HG03432 (cell line): ENCODE measurements around the gene TMEM163.
"Not testable (repeated sequence)": the region's sequence is repeated elsewhere in the genome, so short reads cannot be mapped to it uniquely, and the experiment has no call there.

Experiments
- ATAC-seq: cut with Tn5 transposase; IDR thresholded peaks from one replicate; pipeline ENCODE4 v1.9.1; 2021; ENCODE audit warnings: mild to moderate bottlenecking, moderate library complexity; ENCODE audit not compliant: unreplicated experiment

The TMEM163 gene

DNA sequence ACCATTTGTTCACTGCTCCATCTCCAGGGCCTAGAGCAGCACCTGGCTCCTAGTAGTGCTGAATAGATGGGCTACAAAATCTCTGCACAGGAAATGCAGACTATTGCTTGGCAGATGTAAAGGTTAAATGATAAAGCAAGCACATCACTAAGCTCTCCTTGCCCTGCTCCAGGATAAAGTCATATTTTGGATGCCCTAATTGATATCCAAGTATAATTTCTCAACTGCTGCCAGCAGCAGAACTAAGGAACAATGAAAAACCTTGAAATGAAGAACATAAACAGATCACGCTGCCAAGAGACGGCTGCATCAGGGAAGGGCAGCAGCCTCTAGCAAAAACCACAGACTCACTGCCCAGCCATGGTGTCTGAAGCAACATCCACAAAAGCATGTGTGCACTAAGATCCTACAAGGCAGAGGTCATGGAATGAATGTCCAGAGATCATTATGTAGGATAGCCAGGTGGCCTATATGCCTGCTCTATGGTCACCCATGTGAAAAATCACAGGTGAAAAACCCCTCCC, 134.7 kb downstream of the TMEM163 start:
- ATAC-seq, result no peak

- no peak for ATAC-seq
These were observed 135.3 kb downstream of the TMEM163 start for GRCh38 chr2:134583462-134583861.

DNA sequence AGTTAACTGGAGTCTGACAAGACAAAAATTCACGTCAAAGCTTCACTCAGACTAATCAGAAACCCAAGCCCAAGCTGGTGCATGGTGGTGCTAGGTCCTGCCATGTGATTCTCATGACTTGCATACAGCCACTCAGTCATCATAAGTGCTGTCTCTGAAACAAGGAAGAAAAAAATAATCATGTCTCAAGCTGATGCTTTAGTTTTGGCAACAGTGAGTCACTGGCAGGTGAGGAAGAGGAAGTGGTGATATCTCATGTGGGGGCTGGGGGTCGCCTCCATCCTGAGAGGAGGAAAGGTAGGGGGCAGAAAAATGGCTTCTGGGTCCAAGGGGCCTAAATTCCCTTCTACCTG, 136.3 kb downstream of the TMEM163 start:
- ATAC-seq, result no peak

DNA sequence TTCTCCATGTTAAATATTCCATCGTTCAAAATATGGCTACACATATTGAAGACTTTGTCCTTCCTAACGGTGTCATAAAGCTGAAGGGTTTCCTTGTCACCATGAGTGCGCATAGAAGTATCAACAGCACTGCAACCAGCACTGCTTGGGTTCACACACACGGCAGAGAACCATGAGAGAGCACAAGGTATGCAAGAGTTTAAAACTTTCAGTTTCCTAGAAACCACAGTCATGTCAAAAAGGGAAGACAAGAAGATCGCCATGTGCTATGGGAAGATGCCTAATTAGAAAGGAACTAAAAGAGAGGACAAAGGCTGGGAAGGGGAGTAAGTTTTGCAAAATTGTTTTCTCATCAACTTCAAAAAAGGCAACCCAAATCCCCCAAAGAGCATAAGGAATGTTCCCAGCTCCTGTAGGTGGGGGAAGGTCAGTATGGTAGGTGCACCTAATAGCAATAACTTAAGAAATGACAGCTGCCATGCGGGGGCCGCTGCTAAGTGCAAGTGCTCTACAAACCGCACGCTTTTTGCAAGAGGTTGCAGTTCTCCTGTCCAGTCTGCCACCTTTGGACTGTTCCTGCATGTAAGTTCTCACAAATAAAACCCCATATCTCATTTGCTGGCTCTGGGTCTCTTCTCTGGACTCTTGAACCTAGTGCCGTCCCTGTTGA, 136.8 kb downstream of the TMEM163 start:
- peak; percentile 54 for ATAC-seq

DNA sequence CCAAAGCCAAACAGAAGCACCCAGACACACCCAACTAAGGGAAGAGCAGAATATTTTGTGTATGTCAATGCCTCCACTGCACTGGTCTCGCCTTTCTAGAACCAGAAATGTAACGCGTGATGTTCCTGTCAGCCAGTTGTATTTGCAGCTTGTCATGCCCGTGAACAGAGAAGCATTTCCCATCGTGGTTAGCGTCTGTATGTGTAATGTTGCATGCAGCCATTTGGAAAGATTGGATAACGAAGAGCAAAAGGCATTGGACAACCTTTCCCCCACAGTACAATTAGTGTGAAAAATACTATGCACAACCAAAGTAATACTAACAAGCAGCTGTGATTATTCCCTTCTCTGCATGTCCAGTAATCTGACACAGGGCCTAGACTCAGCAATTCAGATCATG, 140.5 kb downstream of the TMEM163 start:
- no peak for ATAC-seq

GRCh38 chr2:134576478-134576877, 142.3 kb downstream of the TMEM163 start:
- ATAC-seq, result no peak

DNA sequence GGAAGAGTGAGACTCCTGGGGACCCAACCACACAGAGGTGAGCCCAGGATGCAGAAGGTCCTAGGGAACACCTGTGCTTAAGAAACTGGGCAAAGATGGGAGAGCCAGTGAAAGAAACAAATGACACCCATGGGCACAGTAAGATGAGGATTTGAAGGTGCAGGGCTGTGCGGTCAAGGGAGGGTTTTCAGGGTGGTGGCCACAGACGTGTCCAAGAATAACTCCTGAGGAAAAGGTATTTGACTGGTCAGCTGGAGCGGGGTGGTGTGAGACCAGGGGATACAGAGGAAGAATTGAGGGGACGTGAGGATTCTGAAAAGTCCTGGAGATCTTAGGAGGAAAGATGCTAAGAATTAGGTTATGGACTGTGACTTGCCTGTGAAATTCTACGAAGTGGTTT, 142.9 kb downstream of the TMEM163 start:
- no peak for ATAC-seq

GRCh38 chr2:134574611-134575330, 144.0 kb downstream of the TMEM163 start:
- no peak for ATAC-seq

GRCh38 chr2:134573724-134574123, 145.1 kb downstream of the TMEM163 start:
- ATAC-seq, result no peak

DNA sequence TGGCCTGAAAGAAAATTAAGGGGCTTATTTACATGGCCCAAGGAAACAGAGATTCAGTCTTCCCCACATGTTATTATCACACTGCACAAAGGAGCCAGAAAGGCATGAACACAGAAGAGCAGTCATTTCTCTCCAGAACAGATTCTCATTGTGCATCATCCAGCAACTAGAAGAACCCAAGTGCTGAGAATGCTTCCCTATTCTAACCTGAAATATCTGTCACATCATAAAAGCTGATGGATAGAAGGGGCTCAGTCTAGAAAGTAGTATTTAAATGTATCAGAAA, 145.8 kb downstream of the TMEM163 start:
- no peak for ATAC-seq

DNA sequence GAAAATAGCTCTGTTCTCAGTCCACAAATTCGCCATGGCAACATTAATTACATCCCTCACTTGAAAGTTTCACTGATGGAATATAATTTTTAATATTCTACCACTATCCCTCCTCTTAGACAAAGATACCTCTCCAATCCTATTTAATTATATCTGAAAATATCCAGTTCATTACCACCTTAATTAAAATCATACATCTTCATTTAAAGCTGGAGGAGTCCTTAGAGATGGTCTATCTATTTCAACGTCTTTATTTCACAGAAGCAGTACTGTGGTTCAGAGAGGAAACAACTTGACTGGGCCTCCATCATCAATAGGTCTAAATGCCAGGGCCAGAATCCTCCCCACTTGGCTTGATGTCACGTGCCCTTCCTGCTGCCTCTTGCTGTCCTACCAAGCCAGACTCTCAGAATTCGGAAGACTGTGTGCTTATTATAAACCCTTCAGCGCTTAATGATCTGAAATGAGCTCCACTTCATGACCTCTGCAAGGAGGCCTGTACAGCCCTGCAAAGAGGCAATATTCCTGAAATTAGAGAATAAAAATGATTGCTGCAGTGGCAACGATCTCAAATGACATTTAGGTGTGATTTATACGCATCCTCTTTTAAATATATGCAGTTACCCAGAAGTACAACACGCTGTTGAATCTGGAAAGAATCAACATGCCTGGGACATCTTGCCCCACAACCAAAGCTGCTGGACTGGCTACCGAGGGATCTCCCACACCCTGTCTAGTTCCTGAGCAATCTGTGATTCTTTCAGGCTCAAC, 146.3 kb downstream of the TMEM163 start:
- no peak for ATAC-seq

GRCh38 chr2:134570676-134571075, 148.1 kb downstream of the TMEM163 start:
- ATAC-seq, result no peak

DNA sequence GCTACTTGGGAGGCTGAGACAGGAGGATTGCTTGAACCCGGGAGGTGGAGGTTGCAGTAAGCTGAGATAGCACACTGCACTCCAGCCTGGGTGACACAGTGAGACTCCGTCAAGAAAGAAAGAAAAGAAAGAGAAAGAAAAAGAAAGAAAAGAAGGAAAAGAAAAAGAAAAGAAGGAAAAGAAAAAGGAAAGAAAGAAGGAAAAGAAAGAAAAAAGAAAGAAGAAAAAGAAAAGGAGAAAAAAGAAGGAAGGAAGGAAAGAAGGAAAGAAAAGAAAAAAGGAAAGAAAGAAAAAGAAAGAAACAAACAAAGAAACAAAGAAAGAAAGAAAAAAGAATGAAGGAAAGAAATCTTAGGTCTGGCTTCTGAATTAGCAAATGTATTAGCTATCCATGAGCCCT, 150.4 kb downstream of the TMEM163 start:
- ATAC-seq, result no peak

DNA sequence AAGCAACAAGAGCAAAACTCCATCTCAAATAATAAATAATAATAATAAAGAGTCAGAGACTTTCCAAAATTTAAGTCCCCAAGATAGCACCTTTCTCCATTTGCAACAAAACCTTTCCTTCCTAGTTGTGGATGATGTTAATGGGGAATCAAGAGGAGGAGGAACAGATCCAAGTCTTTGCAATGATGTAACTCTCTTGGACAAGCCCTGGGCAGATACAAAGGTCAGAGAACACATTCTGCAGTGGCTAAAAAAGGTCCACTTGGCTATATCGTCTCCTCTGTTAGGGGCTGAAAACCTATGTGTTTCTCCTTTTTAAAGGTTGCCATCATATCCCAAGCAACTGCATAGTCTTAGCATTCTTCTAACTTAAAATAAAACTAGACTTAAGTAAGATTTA, 151.1 kb downstream of the TMEM163 start:
- no peak for ATAC-seq

DNA sequence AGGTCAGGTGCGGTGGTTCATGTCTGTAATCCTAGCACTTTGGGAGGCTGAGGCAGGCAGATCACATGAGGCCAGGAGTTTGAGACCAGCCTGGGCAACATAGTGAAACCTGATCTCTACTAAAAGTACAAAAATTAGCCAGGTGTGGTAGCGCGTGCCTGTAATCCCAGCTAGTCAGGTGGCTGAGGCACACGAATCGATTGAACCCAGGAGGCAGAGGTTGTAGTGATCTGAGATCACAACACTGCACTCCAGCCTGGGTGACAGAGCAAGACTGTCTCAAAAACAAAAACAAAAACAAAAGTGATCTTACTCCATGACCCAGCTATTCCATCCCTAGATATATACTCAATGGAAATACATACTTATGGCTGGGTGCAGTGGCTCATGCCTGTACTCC, 153.8 kb downstream of the TMEM163 start:
- ATAC-seq, result not testable (repeated sequence)

- ATAC-seq, result no peak
These were observed 154.3 kb downstream of the TMEM163 start for GRCh38 chr2:134564549-134564948.

- no peak for ATAC-seq
These were observed 160.5 kb downstream of the TMEM163 start for GRCh38 chr2:134558208-134558830.

DNA sequence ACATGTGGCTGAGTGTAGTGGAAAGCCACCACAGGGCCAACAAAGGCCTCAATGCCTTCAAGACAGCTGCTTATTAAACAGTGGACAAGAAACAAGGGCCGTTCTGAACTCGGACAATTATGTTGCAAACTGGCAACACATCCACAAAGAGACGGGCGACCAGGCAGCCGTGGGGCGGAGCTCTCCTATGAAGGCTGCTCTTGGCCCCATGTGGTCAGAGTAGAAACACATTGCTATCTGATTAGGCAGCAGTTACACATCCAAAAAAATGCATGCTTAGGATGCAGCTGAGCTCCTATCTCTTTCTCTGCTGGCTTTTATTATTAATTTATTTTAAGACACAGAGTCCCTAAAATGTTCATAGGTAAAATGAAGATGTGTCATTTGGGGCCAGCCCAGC, 163.4 kb downstream of the TMEM163 start:
- no peak for ATAC-seq

- ATAC-seq, result no peak
These were observed 165.1 kb downstream of the TMEM163 start for GRCh38 chr2:134553657-134554056.

DNA sequence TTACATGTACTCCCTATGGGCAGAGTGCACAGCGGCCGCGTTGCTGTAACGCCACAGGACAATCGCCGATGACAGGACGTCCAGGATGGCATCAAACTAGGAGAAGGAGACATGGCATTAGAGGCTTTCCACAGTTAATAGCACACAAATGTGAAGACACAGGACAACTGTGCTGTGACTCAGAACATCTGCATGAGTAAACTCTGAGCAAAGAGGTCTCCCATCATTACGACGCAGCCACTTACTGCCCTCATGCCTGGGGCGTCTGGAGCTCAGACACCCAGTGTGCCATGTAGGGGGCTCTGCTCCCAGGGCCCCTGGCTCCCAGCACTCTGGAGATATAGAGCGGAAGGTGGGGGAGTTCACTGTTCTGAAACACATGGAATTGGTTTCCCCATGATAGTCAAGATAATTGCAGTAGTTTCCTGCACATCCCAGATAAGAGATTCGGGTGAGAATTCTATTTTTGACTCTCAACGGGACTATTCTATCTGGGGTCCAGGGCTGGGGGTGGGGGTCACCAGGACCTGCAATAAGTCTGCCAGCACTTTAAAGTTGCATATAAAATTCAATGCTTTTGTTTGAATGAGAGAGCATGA, 168.1 kb downstream of the TMEM163 start:
- ATAC-seq, result no peak

DNA sequence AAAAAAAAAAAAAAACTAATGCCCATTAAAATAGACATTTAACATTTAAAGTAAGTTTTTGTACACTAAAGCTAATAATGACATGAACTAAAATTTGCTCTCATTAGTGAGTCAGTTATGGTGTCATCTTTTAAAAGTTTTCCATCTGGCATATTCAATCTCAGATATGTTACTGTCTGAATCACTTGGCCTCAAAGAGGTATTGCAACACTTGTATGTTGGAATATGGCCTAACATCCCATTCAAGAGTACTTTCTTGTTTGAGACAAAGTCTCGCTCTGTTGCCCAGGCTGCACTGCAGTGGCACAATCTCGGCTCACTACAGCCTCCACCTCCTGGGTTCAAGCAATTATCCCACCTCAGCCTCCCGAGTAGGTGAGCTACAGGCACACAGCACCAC, 169.7 kb downstream of the TMEM163 start:
- no peak for ATAC-seq
